ENCODE measurements around the gene GNB3.

- TF ChIP-seq ZFP3 (CRISPR knock-in tag; IDR thresholded peaks at IDR 0.05) (no peak), PATZ1 (CRISPR knock-in tag; IDR thresholded peaks at IDR 0.05; ENCODE audit: borderline replicate concordance) (no peak), TCF4 (CRISPR knock-in tag; IDR thresholded peaks at IDR 0.05; ENCODE audit: borderline replicate concordance) (no peak), ZNF565 (CRISPR knock-in tag; conservative IDR thresholded peaks at IDR 0.05; ENCODE audit: low read depth) (no peak), ZNF70 (CRISPR knock-in tag; IDR thresholded peaks at IDR 0.05) (no peak), ZFP30 (CRISPR knock-in tag; IDR thresholded peaks at IDR 0.05) (no peak), ISL1 (CRISPR knock-in tag; IDR thresholded peaks at IDR 0.05) (no peak), GLIS3 (CRISPR knock-in tag; IDR thresholded peaks at IDR 0.05) (no peak), ARNTL (CRISPR knock-in tag; IDR thresholded peaks at IDR 0.05; ENCODE audit: borderline replicate concordance, low read depth) (no peak), ZC3H10 (CRISPR knock-in tag; IDR thresholded peaks at IDR 0.05) (no peak), SNAI2 (CRISPR knock-in tag; IDR thresholded peaks at IDR 0.05) (no peak)
- TF ChIP-seq, protein P1, sequence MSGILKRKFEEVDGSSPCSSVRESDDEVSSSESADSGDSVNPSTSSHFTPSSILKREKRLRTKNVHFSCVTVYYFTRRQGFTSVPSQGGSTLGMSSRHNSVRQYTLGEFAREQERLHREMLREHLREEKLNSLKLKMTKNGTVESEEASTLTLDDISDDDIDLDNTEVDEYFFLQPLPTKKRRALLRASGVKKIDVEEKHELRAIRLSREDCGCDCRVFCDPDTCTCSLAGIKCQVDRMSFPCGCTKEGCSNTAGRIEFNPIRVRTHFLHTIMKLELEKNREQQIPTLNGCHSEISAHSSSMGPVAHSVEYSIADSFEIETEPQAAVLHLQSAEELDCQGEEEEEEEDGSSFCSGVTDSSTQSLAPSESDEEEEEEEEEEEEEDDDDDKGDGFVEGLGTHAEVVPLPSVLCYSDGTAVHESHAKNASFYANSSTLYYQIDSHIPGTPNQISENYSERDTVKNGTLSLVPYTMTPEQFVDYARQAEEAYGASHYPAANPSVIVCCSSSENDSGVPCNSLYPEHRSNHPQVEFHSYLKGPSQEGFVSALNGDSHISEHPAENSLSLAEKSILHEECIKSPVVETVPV (CRISPR knock-in tag; IDR thresholded peaks at IDR 0.05): no peak
- TF ChIP-seq, protein P2, sequence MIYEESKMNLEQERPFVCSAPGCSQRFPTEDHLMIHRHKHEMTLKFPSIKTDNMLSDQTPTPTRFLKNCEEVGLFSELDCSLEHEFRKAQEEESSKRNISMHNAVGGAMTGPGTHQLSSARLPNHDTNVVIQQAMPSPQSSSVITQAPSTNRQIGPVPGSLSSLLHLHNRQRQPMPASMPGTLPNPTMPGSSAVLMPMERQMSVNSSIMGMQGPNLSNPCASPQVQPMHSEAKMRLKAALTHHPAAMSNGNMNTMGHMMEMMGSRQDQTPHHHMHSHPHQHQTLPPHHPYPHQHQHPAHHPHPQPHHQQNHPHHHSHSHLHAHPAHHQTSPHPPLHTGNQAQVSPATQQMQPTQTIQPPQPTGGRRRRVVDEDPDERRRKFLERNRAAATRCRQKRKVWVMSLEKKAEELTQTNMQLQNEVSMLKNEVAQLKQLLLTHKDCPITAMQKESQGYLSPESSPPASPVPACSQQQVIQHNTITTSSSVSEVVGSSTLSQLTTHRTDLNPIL (CRISPR knock-in tag; IDR thresholded peaks at IDR 0.05; ENCODE audit: low read depth): no peak
Measured at GRCh38 chr12:6854036-6854435, 13.3 kb downstream of the GNB3 start.

All from SK-N-SH treated with all-trans-retinoic acid at 6 μM for 48 hours (cell line).